Peyer's patch (tissue), 4 donors: Measurements from ENCODE around the gene TYW1. TPM values are rescaled to one million over a fixed set of nuclear protein-coding genes. Genes with fewer than 3 reads are reported as not detected.
A peak's percentile ranks its signal among the peaks of the same experiment; 100 is the strongest.
"Not testable (repeated sequence)": the region's sequence is repeated elsewhere in the genome, so short reads cannot be mapped to it uniquely, and the experiment has no call there.

ENCODE experiments used
- DNase-seq, 3 donors: peaks; one replicate each; pipeline ENCODE4 v3.0.0-alpha.2; 2017 to 2019
- H3K27ac ChIP-seq, 4 donors: fragments of 200-600 bp; sonication (generic); one replicate each; pipeline ENCODE4 v1.5.1; 2016 to 2019
- H3K27me3 ChIP-seq, 2 donors: fragments of 200-600 bp; sonication (generic); one replicate each; pipeline ENCODE4 v1.5.1; 2019
- H3K36me3 ChIP-seq, 3 donors: fragments of 200-600 bp; sonication (generic); one replicate each; pipeline ENCODE4 v1.5.1; 2016 to 2019
- H3K4me1 ChIP-seq, 4 donors: fragments of 200-600 bp; sonication (generic); one replicate each; pipeline ENCODE4 v1.5.1; 2016 to 2019
- H3K4me3 ChIP-seq, 4 donors: fragments of 200-600 bp; sonication (generic); 1 replicate in 3 of 4; 2 replicates in 1 of 4; pipeline ENCODE4 v1.5.1; 2016 to 2019; ENCODE audit warnings: mild to moderate bottlenecking in 1 of 4
- H3K9me3 ChIP-seq, 4 donors: fragments of 200-600 bp; sonication (generic); one replicate each; pipeline ENCODE4 v1.5.1; 2016 to 2019; ENCODE audit warnings: mild to moderate bottlenecking in 1 of 4
- POLR2A ChIP-seq, 2 donors: fragments of 450-650 bp; IDR thresholded peaks; one replicate each; pipeline ENCODE4 v1.5.1; 2017; ENCODE audit warnings: antibody characterized with exemption in 2 of 2, mild to moderate bottlenecking in 2 of 2, moderate library complexity in 2 of 2
- total RNA-seq, 4 donors: library from RNA; depleted of rRNA; stranded (reverse); fragments of >200 nt; gene quantifications; one replicate each; pipeline ENCODE4 v1.1.0, GENCODE V29; 2016
- TF ChIP-seq, protein P1 (sequence below), 6 experiments: fragments of 450-650 bp in 4 of 6; fragments of 200-600 bp in 2 of 6; sonication (generic) in 1 of 6; IDR thresholded peaks; one replicate each; pipeline ENCODE4 v1.5.1; 2017 to 2019; ENCODE audit warnings: antibody characterized with exemption in 6 of 6, mild to moderate bottlenecking in 3 of 6, moderate library complexity in 1 of 6

Gene TYW1
- total RNA-seq, 4 donors from 2014 or later = 15.1 to 69.3 (median 27.0) TPM

DNA sequence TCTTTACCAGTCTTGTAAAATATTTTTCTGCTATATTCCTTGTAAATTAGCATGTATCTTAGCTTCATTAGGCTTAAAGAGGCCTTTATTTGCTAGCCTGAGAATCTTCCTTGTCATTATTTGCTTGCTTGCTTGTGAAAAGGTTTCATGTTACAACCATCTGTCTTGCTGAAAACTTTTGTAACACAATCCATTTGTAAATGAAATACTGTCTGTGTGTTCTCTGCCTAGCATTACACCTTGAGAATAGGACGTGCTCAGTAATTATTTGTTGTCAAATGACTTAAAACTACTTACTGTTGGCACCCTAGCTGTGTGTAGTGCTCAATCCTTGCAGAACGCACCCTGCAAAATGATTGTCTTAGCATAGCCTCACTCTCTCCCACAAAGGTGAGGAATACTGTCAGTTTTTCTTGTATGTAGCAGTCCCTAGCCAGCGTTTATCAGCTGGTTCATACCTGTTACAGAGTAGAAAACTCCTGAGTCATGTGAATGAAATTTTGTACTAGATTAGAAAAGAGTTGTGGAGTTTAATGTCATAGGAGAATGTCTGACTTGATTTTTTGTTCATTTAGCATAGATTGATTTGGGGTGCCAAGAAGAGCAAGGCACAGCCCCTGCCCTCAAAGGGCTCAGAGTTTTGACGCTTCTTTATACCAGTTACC is 193.3 kb downstream of the TYW1 start:
- not testable (repeated sequence) for H3K9me3 ChIP-seq, H3K36me3 ChIP-seq, H3K4me1 ChIP-seq, DNase-seq, H3K4me3 ChIP-seq, H3K27ac ChIP-seq, H3K27me3 ChIP-seq

- not testable (repeated sequence) for H3K4me1 ChIP-seq, H3K9me3 ChIP-seq, DNase-seq, H3K27me3 ChIP-seq, H3K27ac ChIP-seq, H3K36me3 ChIP-seq, H3K4me3 ChIP-seq
Observed at GRCh38 chr7:67191002-67191720, 194.5 kb downstream of the TYW1 start.

- H3K4me3 ChIP-seq, H3K4me1 ChIP-seq, DNase-seq, H3K36me3 ChIP-seq, H3K27me3 ChIP-seq, H3K27ac ChIP-seq, H3K9me3 ChIP-seq: not testable (repeated sequence)
Observed at GRCh38 chr7:67192123-67192702, 195.6 kb downstream of the TYW1 start.

DNA sequence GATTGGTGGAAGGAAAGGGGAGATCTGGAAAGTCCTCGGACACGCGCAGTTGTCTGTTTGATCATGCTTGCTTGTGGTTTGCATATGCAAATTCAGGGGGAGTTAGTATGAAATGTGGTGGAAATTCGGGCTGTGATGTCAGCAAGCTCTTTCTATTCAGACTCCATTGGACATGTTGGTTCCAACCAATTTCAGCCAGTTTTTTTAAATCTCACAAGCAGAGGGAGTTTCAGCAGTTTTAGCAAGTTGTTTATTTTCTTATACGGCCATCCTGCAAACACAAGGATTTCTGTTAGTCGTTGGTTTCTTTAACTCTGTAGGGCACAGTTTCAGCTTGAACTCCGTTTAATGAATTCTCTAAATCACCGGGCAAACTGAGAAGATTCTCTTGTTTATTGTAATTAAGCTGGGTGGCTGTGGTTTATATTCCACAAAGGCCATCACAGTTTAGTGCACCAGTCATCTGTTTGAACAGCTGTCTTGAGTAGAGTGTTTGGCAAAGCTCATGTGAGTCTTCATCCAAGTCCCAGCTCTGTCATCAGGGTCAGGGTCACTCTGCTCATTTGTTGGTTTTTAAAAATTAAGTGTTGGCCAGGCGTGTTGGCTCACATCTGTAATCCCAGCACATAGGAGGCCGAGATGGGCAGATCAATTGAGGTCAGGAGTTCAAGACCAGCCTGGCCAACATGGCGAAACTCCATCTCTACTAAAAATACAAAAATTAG is 196.4 kb downstream of the TYW1 start:
- not testable (repeated sequence) for H3K36me3 ChIP-seq, H3K4me3 ChIP-seq, H3K27me3 ChIP-seq, H3K9me3 ChIP-seq, DNase-seq, H3K4me1 ChIP-seq
- peak overlapping the region in 2 of 4 donors; percentile 12 to 13 for H3K27ac ChIP-seq

GRCh38 chr7:67196176-67196575 is 199.5 kb downstream of the TYW1 start:
- not testable (repeated sequence) for H3K9me3 ChIP-seq, H3K4me1 ChIP-seq, DNase-seq, H3K4me3 ChIP-seq, H3K27ac ChIP-seq, H3K36me3 ChIP-seq, H3K27me3 ChIP-seq

GRCh38 chr7:67198865-67199526 is 202.4 kb downstream of the TYW1 start:
- not testable (repeated sequence) for DNase-seq, H3K27me3 ChIP-seq, H3K4me1 ChIP-seq, H3K27ac ChIP-seq, H3K4me3 ChIP-seq, H3K9me3 ChIP-seq, H3K36me3 ChIP-seq

GRCh38 chr7:67205772-67206171 is 209.1 kb downstream of the TYW1 start:
- H3K9me3 ChIP-seq, H3K4me3 ChIP-seq, H3K27me3 ChIP-seq, DNase-seq, H3K4me1 ChIP-seq, H3K27ac ChIP-seq, H3K36me3 ChIP-seq: not testable (repeated sequence)

DNA sequence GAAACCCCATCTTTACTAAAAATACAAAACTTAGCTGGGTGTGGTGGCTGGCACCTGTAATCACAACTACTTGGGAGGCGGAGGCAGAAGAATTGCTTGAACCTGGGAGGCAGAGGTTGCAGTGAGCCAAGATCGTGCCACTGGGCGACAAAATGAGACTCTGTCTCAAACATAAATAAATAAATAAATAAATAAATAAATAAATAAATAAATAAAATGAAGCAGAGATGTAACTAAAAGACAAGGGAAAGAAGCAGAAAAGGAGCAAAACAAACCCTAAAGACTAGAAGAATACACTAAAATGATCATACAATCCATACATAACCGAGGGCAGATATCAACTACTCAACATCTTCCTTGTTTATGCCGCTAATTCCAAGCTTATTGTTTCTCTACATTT is 209.8 kb downstream of the TYW1 start:
- DNase-seq = no peak
- TF ChIP-seq POLR2A (IDR thresholded peaks at IDR 0.05) = no peak
- TF ChIP-seq, protein P1, sequence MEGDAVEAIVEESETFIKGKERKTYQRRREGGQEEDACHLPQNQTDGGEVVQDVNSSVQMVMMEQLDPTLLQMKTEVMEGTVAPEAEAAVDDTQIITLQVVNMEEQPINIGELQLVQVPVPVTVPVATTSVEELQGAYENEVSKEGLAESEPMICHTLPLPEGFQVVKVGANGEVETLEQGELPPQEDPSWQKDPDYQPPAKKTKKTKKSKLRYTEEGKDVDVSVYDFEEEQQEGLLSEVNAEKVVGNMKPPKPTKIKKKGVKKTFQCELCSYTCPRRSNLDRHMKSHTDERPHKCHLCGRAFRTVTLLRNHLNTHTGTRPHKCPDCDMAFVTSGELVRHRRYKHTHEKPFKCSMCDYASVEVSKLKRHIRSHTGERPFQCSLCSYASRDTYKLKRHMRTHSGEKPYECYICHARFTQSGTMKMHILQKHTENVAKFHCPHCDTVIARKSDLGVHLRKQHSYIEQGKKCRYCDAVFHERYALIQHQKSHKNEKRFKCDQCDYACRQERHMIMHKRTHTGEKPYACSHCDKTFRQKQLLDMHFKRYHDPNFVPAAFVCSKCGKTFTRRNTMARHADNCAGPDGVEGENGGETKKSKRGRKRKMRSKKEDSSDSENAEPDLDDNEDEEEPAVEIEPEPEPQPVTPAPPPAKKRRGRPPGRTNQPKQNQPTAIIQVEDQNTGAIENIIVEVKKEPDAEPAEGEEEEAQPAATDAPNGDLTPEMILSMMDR (IDR thresholded peaks at IDR 0.05) = no peak
- H3K27me3 ChIP-seq = no peaks in the 10 kb centered on the region
- H3K36me3 ChIP-seq = no peaks in the 10 kb centered on the region
- no peak overlapping the region for H3K4me3 ChIP-seq
- no peaks in the 10 kb centered on the region for H3K4me1 ChIP-seq
- H3K9me3 ChIP-seq = no peaks in the 10 kb centered on the region
- no peak overlapping the region for H3K27ac ChIP-seq

GRCh38 chr7:67208656-67209055 is 212.0 kb downstream of the TYW1 start:
- H3K4me1 ChIP-seq, H3K27ac ChIP-seq, H3K9me3 ChIP-seq, H3K4me3 ChIP-seq, H3K36me3 ChIP-seq, H3K27me3 ChIP-seq, DNase-seq: not testable (repeated sequence)
